Measurements from ENCODE around the gene INHA.
A peak's percentile ranks its signal among the peaks of the same experiment; 100 is the strongest.

The INHA gene

DNA sequence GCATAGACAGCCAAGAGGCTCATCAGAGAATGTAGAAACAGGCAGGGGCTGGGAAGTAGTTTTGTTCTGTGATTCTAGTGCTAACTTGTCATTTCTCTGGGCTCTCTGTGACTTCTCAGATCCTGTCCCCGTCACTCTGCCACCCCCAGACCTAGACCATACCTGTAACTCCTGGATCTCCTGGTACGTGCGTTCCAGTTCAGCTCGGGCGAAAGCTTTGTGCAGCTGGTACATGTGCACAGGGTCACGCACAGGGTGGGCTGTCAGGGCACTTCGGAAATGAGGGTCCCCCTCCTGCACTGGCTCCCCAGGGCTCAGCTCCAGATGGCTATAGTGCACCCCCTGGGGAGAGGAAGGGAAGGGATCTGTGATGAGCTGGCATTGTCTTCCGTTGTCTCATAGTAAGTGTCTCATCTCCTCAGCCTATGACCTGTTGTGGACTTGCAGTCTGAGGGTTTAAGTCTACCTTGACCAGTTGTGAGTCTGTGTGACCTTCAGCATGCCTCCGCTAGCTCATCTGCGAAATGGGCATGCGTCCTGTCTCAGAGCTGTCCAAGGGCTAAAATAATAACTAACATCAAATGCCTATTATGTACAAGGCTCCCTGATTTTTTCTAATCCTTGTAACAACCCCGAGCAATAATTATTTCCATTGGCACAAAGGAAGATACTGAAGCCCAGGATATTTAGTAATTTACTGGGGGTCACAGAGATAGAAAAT, 31.2 kb upstream of the INHA start:
- DNase-seq (ENCODE audit: low read depth), result no peak

DNA sequence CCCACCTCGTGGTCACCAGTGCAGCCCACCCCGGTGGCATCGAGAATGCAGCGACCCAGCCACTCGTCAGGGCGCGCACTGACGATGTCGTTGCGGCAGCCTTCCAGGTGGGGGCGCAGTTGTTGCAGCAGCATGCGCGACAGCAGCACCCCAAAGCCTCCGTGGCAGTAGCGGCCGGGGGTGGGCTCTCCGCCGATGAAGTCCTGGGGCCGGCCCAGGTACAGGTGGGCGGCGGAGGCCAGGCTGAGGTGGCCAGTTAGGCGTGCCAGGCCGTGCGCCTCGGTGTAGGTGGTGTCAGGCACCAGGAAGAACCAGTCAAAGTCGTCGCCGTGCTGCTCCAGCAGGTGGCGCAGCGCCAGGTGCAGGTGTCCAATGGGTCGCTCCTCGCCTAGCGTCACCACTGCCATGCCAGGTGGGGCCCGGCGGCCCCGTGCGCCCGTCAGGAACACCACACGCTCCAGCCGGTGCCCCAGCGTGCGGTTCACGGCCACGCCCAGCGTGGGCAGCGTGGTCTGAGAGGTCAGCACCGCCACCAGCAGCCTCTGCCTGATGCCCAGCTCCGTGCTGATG, 30.4 kb upstream of the INHA start:
- DNase-seq (ENCODE audit: low read depth), result peak; percentile 71

DNA sequence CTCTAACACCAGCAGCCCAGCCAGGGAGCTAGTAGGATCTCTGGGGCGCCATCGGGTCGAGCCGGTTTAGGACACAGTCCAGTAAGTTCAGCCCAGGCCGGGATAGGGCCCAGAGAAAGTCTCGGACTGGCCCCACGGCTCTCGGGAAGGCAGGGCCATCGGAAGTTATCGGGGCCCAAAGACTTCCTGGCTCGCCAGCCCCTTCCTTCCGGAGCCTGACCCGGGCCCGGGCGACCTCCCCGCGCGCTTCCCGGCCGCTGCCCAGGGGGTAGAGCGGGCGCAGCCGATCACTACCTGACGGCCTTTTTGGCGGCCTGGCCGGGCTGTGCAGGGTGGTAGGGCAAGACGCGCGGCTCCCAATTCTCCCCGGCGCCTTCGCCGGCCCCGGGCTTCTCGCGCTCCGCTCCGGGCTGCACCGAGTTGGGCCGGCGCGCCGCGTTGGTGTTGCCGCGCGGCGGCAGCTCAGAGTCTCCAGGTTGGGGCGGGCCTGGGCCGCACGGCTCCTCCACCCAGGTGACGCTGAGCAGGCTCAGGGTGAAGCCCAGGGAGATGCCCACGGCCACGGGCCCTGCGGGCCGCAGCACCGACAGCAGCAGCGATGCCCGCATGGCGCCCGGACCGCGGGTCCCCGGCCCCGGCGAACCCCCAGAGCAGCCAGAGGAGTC, 29.0 kb upstream of the INHA start:
- no peak for DNase-seq (ENCODE audit: low read depth)

DNA sequence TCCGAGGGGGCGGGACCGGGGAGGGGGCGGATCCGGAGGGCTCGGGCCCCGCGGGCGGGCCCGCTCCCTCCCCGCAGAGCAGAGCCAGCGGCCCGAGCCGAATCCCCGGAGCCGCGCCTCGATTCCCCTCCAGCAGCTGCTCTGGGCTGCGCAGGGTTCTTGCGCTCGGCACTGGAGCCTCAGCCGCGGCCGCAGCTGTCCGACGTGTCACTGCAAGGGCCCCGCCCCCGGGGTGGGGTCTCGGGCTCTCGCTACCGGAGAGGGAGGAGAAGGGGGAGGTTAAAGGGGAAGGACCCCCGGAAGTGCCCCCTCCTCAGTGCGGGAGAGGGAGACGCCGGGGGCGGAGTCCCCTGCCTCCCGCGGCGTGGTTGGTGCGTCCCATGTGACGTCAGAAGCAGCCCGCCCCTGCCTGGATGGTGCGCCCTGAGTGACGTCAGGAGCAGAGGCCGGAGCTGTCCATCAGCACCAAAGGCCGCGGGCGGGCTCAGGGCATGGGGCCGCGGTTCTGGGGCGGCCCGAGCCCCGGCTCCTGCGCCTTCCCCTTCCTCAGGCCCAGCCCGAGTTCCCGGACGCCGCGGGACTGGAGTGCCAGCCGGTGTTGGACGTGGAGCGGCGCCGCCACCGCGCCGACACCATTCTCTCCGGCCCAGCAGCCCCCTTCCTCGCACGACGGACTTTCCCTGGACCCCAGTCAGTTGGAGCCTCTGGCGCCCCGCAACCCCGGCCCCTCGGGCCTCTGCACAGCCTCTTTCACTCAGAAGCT, 28.3 kb upstream of the INHA start, which contains the start of the genes CHPF and TMEM198:
Gene CHPF (minus strand): TSS at position 214 of the 763 bp plus-strand sequence. CDS start 271 bp downstream, outside the sequence.
Gene TMEM198 (plus strand): TSS at position 433 of the 763 bp plus-strand sequence. CDS start 700 bp downstream, outside the sequence.
- DNase-seq (ENCODE audit: low read depth), result peak; percentile 81

DNA sequence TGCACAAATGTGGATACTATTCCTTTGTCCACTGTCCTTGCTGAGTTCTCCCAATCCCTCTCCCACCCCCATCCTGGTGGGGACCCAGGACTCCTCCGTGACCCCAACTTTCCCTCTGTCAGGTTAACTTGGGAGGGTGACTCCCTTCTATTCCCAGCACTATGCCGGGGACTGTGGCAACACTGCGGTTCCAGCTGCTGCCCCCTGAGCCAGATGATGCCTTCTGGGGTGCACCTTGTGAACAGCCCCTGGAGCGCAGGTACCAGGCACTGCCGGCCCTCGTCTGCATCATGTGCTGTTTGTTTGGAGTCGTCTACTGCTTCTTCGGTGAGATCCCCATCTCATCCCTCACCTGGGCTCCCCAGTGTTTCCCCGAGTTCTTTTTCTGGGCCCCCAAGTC, 27.5 kb upstream of the INHA start:
- no peak for DNase-seq (ENCODE audit: low read depth)

DNA sequence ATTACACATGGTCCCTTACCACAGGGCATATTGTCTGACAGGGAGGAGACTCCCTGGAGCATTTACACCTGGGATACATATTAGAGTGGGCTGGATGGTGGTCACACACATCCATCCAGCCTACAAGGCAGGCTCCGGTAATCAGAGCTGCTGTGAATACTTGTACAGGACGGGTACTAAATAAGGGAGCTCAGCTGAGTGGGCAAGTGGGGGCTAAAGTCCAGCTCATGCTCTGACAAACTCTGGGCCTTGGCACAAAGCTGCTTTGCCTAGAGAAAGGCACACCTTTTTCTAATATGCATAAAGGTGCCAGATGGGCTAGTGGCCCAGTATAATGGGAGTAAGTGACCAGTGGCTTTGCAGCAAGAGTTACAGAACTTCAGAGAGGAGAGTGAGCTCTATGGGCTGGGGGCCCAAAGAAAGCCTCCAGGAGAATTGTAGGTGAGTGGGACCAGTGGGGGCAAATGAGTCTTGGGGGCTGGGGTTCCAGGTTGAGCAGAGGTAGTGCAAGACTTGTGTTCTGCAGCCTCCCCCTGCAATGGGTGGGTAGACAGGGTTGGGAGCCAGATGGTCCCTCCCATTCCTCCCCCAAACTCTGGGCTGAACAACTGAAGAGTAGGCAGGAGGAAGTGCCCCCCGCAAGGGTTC, 26.7 kb upstream of the INHA start:
- DNase-seq (ENCODE audit: low read depth), result no peak

DNA sequence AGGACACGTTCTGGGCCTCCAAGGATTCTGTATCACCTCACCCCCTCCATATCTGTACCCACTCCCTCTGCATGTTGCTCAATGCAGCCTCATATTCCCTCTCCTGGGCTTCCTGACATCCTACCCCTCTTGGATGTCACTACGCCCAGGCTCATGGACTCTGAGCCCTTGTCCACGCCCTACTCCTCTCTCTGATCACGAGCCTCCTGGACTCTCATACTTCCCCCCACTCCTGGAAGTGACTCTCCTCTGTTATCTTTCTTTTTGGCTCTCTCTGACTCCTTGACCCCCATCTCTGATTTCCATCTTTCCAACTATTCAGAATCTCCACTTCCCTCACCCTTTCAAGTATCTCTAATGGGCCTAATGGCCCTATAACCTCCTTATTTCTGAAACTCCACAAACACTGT, 26.2 kb upstream of the INHA start:
- DNase-seq (ENCODE audit: low read depth), result no peak

DNA sequence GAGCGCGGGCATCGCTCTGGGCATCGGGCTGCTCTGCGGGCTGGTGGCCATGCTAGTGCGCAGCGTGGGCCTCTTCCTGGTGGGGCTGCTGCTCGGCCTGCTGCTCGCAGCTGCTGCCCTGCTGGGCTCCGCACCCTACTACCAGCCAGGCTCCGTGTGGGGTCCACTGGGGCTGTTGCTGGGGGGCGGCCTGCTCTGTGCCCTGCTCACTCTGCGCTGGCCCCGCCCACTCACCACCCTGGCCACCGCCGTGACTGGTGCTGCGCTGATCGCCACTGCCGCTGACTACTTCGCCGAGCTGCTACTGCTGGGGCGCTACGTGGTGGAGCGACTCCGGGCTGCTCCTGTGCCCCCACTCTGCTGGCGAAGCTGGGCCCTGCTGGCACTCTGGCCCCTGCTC, 24.5 kb upstream of the INHA start:
- no peak for DNase-seq (ENCODE audit: low read depth)

DNA sequence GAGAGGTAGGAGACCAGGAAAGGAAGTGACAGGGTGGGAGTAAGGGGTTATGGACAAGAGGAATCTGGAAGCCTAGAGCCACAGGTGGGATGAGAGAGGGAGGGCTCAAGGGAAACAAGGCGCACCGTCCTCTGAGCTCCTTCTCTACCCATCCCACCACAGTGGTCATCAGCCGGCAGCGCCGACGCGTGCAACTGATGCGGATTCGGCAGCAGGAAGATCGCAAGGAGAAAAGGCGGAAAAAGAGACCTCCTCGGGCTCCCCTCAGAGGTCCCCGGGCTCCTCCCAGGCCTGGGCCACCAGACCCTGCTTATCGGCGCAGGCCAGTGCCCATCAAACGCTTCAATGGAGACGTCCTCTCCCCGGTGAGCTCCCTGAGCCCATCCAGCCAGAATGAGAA, 23.1 kb upstream of the INHA start:
- no peak for DNase-seq (ENCODE audit: low read depth)

DNA sequence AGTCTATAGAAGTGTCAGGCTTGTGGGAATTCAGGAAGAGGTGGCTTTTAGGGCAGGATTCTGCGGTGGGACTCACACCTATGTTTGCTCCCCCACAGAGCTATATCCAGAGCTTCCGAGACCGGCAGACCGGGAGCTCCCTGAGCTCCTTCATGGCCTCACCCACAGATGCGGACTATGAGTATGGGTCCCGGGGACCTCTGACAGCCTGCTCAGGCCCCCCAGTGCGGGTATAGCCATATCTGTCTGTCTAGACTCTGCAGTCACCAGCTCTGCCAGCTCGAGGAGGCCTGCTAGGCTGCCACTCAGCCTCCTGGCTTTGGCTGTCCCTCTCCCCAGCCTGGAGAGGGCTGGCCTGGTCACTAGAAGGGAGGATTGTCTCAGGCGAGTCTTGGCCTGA, 22.5 kb upstream of the INHA start:
- no peak for DNase-seq (ENCODE audit: low read depth)

DNA sequence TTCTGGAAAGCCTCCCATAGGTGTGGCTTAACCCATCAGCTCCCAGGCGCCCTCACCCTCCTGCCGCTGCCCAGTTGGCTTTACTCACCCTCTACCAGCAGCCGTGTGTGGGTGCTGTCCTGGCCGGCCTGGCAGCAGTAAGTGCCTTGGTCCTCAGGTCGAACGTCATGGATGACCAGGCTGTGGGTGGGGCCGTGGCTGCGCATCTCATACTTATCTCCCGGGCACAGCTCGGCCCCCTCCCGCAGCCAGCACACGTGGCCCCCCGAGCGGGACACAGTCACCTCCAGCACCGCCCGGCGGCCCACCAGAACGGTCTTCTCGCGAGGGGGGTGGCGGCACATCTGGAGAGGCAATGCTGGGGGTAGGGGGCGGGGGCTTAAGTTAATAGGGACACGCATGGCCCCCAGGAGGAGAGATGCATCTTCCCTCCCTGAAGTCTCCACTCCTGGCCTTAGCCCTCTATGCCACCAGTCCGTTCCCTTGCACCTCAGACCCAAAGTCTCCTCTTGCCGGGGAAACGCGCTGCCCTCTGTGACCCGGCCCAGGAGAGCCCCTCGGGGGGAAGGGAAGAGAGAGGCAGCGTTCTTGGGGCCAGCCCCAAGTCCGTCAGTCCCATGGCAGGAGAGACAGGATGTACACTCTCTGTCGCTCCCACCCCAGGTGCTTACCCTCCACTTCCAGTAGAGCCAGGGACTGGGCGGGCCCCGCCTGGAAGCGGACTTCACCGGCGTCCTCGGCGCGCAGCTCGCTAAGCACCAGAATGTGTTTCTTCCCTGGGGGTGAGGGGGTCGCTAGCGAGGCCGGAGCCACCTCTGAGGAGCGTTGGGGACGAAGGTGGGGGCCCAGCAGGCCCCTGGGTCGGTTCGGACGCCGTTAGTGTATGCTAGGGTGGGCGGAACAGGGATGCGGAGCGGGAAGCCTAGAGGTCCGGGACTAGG, 20.4 kb upstream of the INHA start:
- no peak for DNase-seq (ENCODE audit: low read depth)

DNA sequence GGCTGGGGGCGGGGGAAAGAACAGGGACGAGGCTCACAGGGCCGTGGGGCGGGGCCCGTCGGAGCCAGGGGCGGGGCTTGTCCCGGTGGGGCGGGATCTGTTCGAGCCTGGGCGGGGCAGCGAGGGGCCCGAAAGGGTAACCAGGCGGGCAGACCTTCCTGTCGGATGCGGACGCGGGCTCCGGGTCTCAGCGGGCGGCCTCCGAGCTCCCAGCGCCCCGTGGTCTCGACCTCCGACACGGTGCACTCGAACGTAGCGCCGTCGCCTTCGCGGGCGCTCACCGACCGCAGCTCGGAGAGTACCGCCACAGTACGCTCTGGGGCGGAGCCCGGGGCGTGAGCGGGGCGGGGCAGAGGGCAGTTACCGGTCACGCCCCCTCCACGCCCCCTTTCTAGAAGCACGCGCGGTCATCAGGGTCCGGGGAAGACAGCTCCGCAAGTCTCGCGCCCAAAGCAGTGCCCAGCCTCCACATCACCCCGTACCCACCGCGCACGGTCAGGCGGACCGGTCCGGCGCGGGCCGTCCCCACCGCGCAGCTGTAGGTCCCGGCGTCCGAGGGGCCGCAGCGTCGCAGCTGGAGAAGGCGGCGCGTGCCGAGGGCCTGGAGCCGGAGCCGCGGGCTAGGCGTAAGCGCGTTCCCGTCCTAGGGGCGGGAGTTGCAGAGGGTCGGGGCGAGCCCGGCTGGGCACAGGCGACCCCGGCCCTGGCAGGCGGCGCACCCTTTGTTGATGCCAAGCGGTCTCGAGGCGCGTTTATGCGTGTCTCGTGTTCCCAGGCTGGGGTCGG, 19.5 kb upstream of the INHA start:
- peak; percentile 69 for DNase-seq (ENCODE audit: low read depth)

DNA sequence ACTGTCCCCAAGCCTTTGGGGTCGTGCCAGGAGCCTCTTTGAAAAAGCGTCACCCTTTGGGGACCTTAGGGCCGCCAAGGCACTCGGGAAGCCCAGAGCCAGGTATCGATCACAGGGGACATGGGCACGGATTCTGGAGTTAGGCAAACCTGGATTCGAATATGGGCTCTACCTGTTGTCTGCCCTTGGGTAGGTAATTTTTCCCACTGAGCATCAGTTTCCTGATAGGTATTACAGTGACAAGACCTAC, 19.0 kb upstream of the INHA start:
- DNase-seq (ENCODE audit: low read depth), result no peak

DNA sequence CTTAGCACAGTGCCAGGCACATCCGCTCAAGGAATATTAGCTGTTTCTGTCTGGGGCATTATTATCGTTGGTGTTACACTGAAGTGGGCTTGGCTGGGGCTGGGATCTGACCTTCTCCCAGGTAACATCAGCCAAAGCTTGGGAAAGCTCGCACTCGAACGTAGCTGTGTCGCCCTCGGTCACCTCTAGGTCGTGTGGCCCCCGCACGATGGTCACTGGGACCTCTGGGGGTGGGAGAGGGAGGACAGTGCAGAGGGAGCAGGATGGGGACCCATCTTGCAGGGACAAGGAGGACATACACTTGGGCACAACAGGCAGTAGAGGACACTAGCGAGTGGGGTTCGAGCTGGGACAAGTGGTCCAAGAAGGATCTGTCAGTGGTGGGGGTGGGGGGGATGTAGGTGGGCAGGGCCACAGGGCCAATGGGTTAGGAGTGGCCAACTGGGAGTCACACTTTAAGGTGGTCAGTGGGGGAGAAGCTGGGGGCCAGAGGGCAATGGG, 18.6 kb upstream of the INHA start:
- no peak for DNase-seq (ENCODE audit: low read depth)

DNA sequence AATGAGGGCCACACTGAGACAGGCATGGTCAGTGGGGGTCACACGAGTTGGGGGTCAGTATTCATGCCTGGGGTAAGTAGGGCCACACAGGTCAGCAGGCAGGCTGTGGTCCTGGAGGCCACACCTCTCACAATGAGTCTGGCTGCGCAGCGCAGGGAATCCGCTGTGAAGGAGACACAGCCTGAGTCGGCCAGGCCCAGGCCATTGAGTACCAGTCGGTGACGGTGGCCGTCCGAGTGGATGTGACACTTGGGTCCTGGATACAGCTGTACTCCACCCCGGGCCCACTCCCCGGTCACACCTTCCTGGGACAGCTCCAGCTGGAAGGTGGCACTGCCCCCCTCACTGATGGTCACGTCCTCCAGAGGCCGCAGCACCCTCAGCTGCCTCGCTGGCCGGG, 17.8 kb upstream of the INHA start:
- DNase-seq (ENCODE audit: low read depth), result no peak

DNA sequence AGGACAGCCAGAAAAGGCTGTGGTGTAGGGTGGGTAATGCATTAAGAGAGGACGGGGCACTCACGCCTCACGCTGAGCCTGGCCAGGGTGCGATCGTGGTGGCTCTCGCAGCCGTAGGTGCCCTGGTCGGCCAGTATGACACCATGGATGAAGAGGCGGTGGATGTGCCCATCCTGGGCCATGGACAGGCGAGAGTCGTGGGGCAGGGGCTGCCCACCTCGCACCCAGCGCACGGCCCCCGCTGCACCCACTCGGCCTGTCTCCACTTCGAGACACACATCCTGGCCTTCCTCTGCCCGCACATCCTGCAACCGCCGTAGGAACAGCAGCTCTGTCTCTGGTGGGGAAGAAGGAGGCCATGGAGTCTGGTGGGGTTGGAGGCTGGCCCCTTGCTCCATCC, 16.2 kb upstream of the INHA start:
- DNase-seq (ENCODE audit: low read depth), result no peak

DNA sequence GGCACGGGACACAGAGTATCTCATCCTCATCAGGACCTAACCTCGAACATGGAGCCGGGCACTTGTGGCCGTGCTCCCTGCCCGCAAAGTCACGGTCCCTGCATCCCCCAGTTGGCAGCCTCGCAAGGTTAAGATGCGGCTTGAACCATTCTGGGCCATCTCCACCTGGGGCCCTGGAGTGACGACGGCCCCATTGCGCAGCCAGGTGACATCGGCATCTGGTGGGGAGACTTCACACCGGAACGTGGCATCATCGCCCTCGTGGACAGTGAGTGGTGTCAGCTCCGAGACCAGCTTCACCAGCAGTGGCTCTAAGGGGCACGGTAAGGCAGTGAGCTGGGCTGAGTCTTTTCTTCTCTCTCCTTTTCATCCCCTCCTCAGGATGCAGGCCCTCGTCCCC, 15.7 kb upstream of the INHA start:
- DNase-seq (ENCODE audit: low read depth), result no peak

DNA sequence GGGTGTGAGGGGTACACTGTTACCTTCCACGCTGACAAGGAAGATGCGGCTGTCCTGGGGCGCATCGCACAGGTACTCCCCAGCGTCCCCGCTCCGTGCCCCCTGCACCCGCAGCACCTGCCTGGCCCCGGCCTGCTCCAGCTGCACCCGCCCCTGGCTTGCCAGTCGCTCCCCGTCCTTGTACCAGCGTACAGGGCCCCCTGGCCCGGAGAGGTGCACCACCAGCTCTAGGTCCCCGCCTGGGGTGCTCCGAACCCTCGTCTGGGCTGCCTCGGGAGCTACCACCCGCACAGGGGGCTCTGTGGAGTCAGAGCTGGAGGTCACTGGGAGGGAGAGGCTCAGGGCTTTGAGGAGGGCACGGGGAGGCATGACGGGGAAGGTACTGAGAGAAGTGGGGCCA, 14.8 kb upstream of the INHA start:
- no peak for DNase-seq (ENCODE audit: low read depth)

DNA sequence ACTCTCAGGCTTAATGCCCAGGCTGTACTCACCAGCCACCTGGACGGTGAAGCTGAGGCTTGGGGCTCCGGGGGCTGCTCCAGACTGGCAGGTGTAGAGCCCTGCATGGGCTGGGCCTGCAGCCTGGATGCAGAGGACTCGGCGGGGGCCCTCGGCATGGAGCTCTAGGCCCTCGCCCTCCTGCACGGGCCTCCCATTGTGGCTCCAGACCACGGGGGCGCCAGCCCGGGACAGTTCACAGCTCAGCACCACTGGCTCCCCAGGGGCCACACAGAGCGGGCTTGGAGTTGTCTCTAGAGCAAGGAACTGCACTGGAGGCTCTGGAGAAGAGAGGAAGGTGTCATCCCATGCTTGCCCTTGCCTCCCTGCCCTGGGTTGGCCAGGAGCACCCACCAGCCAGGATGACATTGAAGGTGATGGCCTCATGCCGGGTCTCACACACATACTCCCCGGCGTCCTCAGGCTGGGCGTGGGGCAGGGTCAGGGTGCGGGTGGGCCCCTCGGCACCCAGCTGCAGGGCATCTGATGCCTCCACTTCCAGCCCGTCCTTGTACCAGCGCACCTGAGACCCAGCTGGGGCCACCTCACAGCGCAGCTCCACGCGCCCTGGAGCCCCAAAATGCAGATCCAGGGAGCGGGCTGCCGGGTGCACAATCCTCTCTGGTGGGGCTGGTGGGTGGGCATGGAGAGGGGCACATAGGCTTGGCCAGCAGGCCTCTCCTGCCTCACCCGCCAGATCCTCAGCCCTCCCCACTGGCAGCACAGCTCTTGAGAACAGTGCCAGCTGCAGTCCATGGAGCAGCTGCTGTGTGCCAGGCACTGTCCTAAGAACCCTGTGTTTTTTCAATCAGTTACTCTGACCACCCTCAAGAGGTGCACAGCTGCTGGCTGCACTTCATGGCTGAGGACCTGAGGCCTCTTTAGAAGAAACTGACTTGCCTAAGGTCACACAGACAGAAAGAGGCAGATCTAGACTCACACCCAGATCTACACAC, 14.0 kb upstream of the INHA start:
- DNase-seq (ENCODE audit: low read depth), result no peak
